Measurements from ENCODE around the gene TUBB1.
A peak's percentile ranks its signal among the peaks of the same experiment; 100 is the strongest.
"Not testable (repeated sequence)": the region's sequence is repeated elsewhere in the genome, so short reads cannot be mapped to it uniquely, and the experiment has no call there.

The TUBB1 gene

DNA sequence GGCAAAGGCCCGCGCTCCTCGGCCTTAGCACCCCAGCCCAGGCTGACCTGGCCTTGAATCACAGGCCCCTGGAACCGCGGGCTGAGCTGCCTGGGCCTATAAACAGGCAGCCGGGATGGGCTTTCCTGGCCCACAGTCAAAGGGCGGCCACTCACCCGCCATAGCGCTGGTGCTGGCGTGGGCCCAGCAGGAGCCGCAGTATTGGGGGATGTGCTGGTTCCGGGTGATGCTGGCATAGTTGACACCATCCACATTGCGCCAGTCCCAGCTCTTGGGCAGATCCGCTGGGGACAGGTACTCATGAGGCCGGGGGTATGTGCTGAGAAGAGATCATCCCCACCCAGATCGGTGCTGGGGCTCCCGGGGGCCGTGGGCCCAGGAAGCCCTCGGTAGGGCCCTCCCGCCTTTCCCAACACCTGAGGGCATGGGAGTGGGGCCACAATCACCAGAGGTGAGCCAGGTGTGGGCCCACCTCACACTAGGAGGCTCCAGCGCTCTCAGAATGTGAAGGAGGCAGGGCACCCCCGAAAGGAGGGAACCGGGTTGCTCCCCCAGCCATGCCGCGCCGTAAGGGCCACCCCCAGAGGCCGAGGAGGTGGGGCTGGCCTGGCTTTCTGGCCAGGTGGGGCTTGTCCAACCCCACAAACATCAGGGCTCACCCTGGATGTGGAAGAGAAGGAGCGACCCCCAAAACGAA is 12.9 kb upstream of the TUBB1 start:
- DNase-seq (ENCODE audit: low spot score), result peak; percentile 66

DNA sequence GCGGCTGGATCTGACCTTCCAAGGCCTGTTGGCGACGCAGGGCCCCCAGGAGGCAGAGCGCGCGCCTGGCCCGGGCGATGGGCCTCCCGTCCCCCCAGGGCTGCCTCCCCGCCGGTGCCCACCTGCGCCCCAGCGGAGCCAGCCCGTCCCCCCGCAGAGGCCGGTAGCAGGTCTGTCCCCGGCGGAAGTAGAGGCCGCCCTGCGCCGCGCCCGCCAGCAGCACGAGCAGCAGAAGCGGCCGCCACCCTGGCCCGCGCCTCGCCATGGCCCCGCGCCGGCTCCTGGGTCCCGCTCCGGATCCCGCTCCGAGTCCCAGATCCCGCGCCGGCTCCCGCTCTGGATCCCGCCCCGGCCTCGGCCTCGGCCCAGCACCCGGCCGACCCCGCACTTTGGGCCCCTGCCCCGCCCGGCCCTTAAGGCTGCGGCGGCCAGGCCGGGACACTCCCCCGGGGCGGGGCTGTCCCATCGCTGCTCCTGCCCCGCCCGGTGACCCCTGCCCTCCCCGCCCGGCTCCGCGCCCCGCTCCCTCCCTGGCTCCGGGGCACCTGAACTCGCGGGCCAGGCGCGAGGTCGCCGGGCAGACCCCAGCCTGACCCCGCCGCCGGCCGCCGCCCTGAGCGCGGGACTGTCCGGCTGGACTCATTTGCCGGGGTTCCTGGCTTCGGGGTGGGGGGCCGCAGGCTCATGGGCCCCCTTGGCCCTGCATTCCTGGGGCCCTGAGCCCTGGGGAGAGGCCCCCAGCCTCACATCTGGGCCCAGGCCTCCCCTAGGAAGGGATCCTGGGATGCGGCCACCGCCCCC is 12.2 kb upstream of the TUBB1 start, which contains the start of gene CTSZ:
Gene CTSZ, minus strand, starts transcription at position 391 of the 801 bp plus-strand sequence. Its CDS starts 126 bp downstream, at position 265.
- DNase-seq (ENCODE audit: low spot score), result peak; percentile 95

DNA sequence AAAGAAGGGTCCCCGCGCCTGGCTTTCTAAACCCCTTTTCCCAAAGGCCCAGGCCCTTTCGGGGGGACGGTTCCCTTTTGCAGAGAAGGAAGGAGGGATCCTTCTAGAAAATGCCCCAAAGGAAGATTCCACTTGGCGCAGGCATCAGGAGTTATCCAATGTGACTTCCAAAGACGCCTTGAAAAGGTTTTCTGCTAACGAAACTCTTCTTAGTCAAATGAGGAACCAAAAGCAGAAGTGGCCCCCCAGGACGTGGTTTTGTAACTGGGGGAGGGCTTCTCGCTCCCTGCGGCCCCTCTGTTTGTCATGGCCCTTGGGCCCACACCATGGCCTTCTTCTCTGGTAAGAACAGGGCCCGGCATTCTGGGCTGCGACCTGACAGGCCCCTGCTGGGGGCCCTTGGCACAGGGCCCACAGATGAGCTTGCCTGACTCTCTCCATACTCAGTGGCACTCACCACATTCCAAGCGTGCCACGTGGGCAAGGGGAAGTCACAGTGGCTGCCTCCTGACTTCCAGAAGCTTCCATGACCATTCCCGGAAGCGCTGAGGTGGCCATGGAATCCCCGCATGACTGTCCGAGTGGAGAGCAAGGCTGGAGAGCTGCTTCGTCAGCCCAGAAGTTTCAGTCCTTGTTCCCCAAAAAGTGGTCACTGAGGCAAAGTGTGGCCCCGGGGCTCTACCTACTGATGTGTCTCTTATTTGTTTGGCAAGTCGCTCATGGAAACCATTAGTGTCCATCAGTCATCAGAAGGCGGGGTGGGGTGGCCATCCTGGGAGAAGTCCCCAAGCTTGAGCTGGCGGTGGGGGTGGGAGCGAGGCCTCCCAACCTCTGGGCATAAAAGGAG is 11.3 kb upstream of the TUBB1 start:
- DNase-seq (ENCODE audit: low spot score), result no peak

DNA sequence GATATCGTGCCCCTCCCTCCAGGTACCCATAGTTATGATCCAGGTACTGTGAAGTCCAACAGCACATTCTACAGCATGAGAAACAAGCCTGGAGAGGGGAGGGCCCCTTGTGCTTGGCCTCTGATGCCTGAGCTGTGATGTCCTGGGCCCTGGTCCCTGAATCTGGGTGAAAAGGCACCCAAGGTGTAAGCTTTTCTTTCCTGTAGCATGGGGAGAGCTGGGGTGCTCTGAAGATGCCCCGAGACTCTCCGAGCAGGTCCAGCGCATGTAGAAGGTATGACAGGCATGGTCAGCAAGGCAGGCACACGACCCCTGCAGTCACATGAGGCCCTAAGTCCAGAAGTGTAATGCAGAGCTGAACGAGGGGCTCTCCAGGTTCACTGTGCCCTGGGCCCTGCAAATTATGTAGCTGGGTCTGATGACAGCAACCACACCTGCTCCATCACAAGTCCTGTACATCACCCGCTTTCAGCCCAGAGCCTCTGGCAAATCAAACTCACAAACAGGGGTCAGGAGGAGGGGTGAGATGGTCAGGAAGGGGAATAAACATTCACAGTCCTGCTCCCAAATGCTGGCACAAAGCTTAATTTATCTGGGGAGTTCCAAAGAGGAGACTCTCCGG is 10.4 kb upstream of the TUBB1 start:
- DNase-seq (ENCODE audit: low spot score), result no peak

DNA sequence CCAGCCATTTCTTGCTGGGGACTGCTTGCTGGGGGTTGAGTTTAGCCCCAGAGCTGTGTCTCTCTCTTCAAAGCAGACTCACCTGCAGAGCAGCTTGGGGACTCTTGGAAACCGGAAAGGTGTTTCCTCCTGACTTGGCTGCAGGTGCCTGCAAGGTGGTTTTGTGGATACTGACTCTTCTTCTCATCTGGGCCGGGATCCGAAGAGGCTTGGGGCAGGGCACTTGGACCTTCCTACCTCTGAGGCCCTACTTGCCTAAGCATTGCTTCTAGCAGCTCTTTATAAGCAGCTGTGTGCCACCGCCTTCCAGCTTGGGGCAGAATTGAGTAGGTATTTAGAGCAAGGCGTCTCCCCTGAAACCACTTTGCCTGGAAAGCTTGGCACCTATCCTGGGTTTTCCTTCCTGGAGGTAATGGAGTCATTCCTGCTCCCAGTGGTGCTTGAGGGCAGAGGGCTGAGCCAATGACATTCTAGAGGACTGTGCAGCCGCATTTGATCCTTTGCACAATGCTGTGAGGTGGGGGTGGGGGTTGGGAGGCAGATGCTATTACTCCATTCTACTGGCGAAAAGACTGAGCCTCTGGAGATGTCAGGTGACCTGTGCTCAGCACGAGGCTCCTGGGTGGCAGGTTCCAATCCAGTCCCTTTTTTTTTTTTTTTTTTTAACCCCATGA is 8.8 kb upstream of the TUBB1 start:
- no peak for DNase-seq (ENCODE audit: low spot score)

DNA sequence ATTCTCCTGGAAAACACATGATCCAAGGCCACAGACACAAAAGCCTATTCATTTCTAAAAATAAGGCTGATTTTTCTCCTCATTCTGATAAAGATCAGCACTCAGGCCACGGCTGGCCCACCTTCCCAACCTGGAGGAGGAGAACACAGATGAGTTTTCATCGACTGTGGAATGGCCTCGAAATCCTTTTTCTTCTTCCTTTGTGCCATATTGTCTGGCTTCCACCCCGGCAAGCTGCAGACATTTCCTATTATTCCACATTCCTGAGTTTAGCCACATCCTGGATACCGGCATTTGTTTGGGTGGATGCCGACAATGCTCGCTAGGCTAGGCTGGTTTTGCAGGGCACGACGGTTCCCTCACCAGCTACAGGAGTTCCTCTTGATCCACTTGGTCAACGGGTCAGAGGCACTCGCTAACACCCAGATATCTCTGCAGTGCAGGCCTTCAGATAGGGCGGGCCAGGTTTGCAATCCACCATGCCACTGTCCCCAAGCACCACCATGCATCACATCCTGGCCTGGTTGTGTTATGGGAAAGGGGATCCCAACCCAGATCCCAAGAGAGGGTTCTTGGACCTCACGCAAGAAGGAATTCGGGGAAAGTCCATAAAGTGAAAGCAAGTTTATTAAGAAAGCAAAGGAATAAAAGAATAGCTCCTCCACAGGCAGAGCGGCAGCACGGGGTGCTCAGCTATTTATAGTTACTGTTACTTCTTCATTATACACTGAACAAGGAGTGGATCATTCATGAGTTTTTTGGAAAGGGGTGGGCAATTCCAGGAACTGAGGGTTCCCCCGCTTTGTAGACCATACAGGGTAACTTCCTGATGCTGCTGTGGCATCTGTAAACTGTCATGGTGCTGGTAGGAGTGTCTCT is 8.0 kb upstream of the TUBB1 start:
- DNase-seq (ENCODE audit: low spot score), result peak; percentile 91

DNA sequence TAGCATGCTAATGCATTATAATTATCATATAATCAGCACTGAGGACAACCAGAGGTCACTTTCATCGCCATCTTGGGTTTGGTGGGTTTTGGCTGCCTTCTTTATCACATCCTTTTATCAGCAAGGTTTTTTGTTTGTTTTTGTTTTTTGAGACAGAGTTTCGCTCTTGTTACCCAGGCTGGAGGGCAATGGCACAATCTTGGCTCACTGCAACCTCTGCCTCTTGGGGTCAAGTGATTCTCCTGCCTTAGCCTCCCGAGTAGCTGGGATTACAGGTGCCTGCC is 7.4 kb upstream of the TUBB1 start:
- not testable (repeated sequence) for DNase-seq (ENCODE audit: low spot score)

DNA sequence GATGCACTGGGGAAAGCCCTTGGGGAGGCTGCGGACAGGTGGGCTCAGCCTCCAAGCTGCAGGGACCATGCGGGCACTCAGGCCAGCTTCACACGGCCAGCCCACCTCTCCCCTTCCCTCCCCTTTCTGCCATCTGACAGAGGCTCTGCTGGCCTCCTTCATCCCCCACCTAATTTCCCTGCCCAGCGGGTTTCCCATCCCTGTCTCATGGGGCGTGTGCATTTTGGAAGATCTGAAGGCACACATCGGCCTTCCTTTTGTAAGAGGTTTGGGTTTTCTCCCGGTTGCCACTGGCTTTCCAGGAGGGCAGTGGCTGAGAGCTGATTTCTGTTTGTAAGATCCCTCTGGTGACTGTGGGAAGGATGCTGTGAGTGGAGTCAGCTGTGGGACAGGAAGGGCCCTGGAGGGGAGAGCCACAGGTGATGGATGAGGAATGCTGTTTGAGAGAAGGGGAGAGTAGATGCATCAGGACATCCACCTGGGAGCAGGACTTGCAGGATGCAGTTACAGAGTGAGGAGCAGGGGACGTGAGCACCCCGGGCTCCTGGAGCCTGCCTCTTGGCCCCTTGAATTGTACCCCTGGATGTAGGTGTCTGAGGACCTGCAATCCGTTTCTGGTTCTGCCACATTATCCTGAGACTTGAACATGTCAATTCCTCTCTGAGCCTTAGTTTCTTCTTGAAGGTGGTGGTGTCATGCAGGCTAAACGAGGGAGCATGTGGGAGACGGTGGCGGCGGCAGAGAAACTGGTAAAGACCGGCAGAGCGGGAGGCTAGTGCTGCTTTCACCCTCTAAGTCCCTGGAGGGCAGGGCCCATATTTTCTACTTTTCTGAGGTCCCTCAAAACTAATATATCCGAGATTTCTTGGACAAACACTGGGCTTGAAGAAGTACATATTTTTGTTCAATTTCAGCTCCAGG is 5.9 kb upstream of the TUBB1 start:
- no peak for DNase-seq (ENCODE audit: low spot score)

DNA sequence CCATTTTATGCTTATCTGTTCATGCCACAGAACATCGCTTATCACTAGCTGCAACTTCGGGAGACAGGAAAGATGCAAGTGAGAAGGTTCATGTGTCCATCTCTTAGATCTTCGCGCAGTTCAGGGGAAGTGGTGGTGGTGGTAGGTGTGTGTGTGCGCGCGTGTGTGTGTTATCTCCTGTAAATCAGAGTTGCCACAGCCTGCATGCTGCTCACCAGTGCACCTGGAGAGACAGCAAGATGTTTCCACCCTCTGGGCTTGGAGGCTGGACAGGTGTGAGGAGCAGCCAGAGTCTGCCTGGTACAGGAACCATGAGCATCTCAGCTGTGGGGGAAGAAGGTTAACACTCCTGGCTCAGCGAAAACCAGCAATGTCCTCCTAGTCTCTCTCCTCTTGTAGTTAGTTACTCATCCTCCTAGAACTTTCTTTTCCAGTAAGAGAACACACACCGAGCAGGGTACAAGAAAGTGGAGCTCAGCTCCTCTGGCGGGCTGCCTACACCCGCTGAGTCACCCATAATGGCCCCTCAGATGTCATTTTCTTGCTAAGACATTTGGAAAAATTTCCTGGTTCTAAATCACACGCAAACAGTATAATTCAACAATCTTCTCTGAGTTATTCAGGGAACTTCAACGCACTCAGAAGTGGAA is 5.1 kb upstream of the TUBB1 start:
- no peak for DNase-seq (ENCODE audit: low spot score)

DNA sequence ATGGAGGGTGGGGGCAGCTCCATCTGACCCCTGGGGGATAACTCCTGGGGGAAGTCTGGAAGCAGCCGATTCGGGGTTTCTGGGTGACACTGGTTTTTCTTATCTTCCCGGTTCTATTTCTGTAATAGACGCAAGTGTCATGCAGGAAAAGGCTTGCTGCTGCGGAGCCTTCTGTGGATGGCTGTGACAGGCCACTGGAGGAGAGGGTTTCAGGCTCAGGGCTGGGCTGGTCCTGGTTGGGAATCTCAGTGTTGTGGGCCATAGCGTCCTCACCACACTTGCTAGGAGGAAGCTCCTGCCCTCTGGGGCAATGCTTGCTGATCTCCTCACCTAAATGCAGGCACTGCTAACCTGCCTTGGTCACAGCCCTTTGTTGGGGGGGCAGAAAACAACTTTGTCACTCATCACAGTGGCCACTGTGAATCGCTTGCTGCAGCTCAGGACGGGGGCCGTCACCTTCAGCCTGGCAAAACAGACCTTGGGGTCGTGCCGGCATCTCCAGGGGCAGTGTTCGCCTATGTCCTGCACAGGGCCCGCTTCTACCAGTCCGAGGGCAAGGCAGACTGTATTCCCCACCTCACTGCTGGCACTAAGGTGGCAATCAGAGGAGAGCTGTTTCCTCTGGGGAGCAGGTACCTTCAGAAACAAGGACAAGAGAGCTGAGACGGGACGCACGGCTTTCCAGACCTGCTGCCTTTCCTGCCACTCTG is 4.4 kb upstream of the TUBB1 start:
- DNase-seq (ENCODE audit: low spot score), result no peak

DNA sequence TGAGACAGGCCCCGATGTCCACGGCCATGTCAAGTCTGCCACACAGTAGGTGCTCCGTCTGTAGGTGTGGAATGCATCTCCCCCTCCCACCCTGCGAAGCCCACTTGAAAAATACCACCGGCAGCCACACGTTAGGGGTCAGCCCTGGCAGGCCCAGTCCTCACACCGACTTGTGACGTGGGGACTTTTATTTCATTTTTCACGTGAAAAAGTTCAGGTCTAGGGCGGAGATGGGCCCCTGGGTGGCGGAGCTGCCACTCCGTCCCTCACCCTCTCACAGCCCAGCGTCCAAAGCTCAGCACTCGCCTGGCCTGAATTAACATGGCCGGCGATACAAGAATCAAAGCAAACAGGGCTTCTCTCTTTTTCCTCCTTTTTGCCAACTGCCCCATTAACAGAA is 3.8 kb upstream of the TUBB1 start:
- DNase-seq (ENCODE audit: low spot score), result no peak

DNA sequence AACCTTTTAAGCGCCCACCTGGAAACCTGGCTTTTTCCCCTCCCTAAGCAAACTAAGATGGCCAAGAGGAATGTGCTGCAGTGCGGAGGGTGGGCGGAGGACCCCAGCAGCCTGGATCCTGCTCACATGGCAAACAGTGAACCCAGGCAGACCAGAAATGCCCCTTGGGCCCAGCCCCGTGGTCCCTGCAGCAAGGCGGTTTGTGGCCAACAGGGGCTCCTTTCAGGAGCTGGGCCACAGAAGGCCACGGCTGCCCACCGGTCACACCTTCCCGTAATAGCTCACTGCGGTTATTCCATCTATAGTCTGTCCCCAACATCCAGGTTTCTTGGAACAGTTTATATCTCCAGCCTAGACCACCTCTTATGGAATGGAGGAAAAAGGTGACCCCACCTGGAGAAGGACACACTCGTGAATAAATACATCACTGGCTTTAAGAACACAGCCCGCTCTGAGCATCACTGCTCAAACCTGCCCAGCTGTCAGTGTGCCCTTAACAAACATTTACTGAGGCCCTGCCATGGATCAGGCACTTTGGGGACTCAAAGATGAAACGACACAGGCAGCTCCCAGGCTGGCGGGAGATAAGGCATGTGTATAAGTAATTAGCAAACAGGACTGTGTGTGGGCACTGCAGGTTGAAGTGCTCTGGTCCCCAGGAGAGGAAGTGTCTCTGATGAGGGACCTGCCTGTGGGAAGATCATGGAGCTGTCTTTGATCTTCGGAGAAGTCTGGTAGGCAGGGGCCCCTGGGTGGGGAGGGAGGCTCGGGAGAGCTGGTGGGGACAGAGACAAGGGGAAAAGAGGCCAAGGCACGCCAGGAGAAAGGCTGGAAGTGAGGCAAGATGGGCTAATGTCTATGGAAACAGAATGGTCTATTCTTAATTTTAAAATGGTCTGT is 3.2 kb upstream of the TUBB1 start:
- no peak for DNase-seq (ENCODE audit: low spot score)

DNA sequence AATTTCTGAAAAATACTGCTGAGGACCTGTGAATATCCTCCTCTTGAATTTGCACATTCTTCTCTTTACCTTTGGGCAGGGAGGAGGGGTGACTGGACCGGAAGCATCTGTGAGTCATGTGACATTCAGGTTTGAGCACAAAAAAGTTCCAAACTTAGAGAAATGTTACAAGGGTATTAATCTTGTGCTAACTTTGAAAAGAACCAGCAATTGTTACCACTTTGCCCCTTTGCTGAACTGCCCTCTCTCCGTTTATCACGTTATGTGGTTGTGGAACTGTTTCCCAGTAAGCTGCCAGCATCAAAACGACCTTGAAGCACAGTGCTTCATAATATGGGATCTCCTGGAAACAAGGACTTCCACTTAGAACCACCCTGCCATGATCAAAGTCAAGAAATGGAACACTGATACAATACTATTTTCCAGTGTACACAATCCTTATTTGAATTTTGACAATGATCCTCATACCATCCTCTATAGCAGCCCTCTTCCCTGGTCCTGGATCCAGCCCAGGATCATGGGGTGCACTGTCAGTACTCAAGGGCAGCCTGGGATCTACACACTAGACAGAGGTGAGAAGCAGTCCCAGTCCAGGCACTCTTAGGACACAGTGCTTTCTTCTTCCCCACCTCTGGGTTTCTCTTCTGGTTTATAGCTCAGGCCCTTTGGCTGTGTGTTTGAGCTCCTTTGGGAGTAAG is 2.3 kb upstream of the TUBB1 start:
- no peak for DNase-seq (ENCODE audit: low spot score)

DNA sequence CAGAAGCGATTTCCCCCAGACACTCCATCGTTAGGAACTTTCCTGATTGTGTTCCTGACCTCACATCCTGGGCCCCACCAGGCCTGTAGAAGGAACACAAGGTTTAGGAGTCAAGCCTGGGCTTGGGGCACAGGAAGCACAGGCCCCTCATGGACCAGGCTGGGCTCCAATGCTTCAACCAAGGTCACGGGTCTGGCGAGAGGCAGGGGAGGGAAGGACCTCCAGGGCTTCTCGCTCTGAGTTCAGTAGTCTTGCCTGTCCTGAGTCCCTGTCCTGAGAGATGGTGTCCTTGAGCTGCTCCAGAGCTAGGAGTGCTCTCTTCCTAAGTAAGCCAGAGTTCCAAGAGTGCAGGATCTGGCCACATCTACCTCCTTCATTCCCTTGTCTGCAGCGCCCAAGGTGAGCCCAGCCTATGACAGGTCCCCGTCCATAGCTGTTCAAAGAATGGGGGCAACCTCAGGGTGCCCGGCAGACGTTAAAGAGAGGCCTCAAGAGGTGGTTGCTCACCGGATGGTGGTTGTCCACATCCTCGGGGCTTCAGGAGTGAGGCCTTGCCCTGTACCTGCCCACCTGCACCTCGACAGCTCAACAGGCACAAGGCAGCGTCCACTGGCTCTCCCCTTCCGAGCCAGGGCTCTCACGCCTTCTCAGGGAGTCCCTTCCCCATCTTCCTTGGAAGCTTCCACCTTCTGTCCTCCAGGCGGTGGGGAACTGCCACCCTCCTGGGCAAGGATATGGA is 1.6 kb upstream of the TUBB1 start:
- no peak for DNase-seq (ENCODE audit: low spot score)

DNA sequence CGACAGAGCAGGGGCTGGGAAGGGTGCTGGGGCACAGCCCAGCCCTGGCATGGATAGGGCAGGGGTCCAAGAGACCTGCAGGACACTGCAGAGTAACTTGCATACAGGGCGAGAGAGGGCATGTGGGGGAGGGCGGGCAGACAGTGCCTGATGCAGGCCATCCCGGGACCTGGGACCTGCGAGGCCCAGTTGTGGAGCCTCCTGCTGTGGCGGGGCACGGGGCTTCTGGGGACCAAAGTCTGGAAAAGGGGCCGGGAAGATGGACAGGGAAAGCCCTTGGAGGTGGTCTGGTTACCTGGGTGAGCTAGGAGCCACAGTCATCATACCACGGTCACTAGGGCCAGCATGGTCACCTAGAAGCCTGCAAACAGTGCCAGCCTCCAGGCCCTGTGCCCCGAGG is 412 bp upstream of the TUBB1 start:
- no peak for DNase-seq (ENCODE audit: low spot score)

DNA sequence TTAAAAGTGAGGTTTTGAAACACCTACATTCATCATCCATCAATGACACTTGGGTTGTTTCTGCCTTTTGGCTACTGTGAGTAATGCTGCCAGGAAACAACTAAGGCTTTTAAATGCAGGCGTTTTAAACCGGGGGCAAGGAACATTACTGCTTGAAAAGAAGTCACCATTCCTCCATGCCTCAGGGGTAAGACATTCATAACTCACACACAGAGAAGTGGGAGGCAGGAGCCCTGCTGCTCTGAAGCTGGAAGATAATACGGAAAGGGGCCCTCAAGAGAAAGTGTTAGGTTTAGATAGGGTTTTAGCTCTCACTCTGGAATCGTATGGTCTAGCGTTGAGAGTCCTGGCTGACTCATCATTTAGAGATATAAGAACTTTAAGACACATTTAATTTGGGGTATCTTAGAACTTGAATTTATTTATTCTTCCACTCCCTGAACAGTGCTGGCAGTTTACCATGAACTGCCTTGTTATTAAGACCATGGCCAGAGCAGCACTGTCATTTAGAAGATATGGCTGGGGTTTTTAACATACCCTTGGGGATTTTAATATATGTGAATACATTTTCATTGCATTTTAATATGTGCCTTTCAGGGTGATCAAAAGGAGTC is 1.8 kb downstream of the TUBB1 start:
- DNase-seq (ENCODE audit: low spot score), result no peak

All from AG20443 (cell line).